HL-60 (cell line): ENCODE data around the gene CELF5.

Source experiments
- DNase-seq, 2 experiments: peaks; one replicate each; pipeline ENCODE4 v3.0.0-alpha.2; 2010 to 2020; ENCODE audit warnings: low read depth in 1 of 2, low spot score in 1 of 2
- H3K27ac ChIP-seq: fragments of 250-450 bp; sonication (Bioruptor Pico); replicated peaks from 2 replicates; pipeline ENCODE4 v1.5.1; 2020; ENCODE audit warnings: mild to moderate bottlenecking, moderate library complexity
- H3K27me3 ChIP-seq: fragments of 250-450 bp; sonication (Bioruptor Pico); 2 replicates; pipeline ENCODE4 v1.5.1; 2021; ENCODE audit warnings: mild to moderate bottlenecking, moderate library complexity; ENCODE audit not compliant: insufficient read depth, poor library complexity, severe bottlenecking
- H3K4me3 ChIP-seq: replicated peaks from 2 replicates; pipeline ENCODE4 v1.5.1; 2011; ENCODE audit warnings: mild to moderate bottlenecking, control low read depth, low read length; ENCODE audit not compliant: insufficient read depth
- CTCF ChIP-seq: IDR thresholded peaks from one replicate; pipeline ENCODE4 v1.5.1; 2011; ENCODE audit warnings: low read length, control low read depth, inconsistent platforms; ENCODE audit not compliant: insufficient read depth
- GABPA ChIP-seq: IDR thresholded peaks from 2 replicates; pipeline ENCODE4 v1.6.1; 2012; ENCODE audit warnings: low read depth
- POLR2AphosphoS5 ChIP-seq: IDR thresholded peaks from 2 replicates; pipeline ENCODE4 v1.6.1; 2012; ENCODE audit warnings: low read depth
- REST ChIP-seq: IDR thresholded peaks from 2 replicates; pipeline ENCODE4 v1.6.1; 2012; ENCODE audit warnings: low read depth; ENCODE audit not compliant: insufficient replicate concordance
- SPI1 ChIP-seq: IDR thresholded peaks from 2 replicates; pipeline ENCODE4 v1.6.1; 2012; ENCODE audit warnings: low read depth, mild to moderate bottlenecking, borderline replicate concordance

Gene CELF5

GRCh38 chr19:3322199-3322978, 97.9 kb downstream of the CELF5 start:
- Histone ChIP-seq H3K27me3 (peaks cover 6% of the 10 kb centered on the region), H3K4me3 (no peak overlapping the region), H3K27ac (no peak overlapping the region)
- TF ChIP-seq REST: no peak
- no peak for TF ChIP-seq POLR2AphosphoS5
- no peak for DNase-seq

GRCh38 chr19:3323026-3323425, 98.6 kb downstream of the CELF5 start:
- TF ChIP-seq POLR2AphosphoS5: no peak
- no peak for TF ChIP-seq GABPA
- no peak for TF ChIP-seq CTCF
- no peak for TF ChIP-seq SPI1
- no peak for TF ChIP-seq REST

GRCh38 chr19:3323658-3324057, 99.2 kb downstream of the CELF5 start:
- TF ChIP-seq GABPA: no peak
- TF ChIP-seq REST: no peak
- TF ChIP-seq CTCF: no peak
- no peak for TF ChIP-seq POLR2AphosphoS5
- no peak for TF ChIP-seq SPI1
- Histone ChIP-seq H3K4me3 (no peak overlapping the region), H3K27me3 (peaks cover 6% of the 10 kb centered on the region), H3K27ac (no peak overlapping the region)
- DNase-seq: no peak

More at GRCh38 chr19:3323026-3323425, 98.6 kb downstream of the CELF5 start:
- Histone ChIP-seq H3K27me3 (peaks cover 6% of the 10 kb centered on the region), H3K27ac (no peak overlapping the region), H3K4me3 (no peak overlapping the region)
- no peak for DNase-seq
